ENCODE data around the gene ZNF710.

- TF ChIP-seq, protein P1, sequence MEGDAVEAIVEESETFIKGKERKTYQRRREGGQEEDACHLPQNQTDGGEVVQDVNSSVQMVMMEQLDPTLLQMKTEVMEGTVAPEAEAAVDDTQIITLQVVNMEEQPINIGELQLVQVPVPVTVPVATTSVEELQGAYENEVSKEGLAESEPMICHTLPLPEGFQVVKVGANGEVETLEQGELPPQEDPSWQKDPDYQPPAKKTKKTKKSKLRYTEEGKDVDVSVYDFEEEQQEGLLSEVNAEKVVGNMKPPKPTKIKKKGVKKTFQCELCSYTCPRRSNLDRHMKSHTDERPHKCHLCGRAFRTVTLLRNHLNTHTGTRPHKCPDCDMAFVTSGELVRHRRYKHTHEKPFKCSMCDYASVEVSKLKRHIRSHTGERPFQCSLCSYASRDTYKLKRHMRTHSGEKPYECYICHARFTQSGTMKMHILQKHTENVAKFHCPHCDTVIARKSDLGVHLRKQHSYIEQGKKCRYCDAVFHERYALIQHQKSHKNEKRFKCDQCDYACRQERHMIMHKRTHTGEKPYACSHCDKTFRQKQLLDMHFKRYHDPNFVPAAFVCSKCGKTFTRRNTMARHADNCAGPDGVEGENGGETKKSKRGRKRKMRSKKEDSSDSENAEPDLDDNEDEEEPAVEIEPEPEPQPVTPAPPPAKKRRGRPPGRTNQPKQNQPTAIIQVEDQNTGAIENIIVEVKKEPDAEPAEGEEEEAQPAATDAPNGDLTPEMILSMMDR (IDR thresholded peaks at IDR 0.05 in 2 of 3, conservative IDR thresholded peaks at IDR 0.05 in 1 of 3; ENCODE audit: borderline replicate concordance in 1 of 3, insufficient read depth in 1 of 3, low read depth in 2 of 3, low read length in 2 of 3) = no peak
- no peak for TF ChIP-seq EZH2 (IDR thresholded peaks at IDR 0.05)
- TF ChIP-seq POLR2A (IDR thresholded peaks at IDR 0.05; ENCODE audit: borderline replicate concordance, extremely low read depth, insufficient read depth, insufficient read length) = no peak
Observed at GRCh38 chr15:90056529-90056928, 55.4 kb downstream of the ZNF710 start.
